Neural crest cell (in vitro differentiated cells): Measurements from ENCODE around the gene MARCHF2. TPM values are rescaled to one million over a fixed set of nuclear protein-coding genes. Genes with fewer than 3 reads are reported as not detected.

Experiments used
- DNase-seq: peaks from one replicate; pipeline ENCODE4 v3.0.0; 2021; ENCODE audit warnings: low read depth, mixed read lengths, low spot score
- H3K27ac Mint-ChIP-seq: one replicate; pipeline ENCODE4 v1.8.0; 2021; ENCODE audit warnings: mild to moderate bottlenecking, mixed read lengths; ENCODE audit not compliant: unreplicated experiment
- H3K27me3 Mint-ChIP-seq: 2 replicates; pipeline ENCODE4 v1.8.0; 2021; ENCODE audit warnings: low read depth, mild to moderate bottlenecking, mixed read lengths
- H3K36me3 Mint-ChIP-seq: 2 replicates; pipeline ENCODE4 v1.8.0; 2021; ENCODE audit warnings: low read depth, mild to moderate bottlenecking, mixed read lengths
- H3K4me1 Mint-ChIP-seq: 2 replicates; pipeline ENCODE4 v1.8.0; 2021; ENCODE audit warnings: mixed read lengths
- H3K4me3 Mint-ChIP-seq: one replicate; pipeline ENCODE4 v1.8.0; 2021; ENCODE audit warnings: mild to moderate bottlenecking, mixed read lengths
- H3K9me3 Mint-ChIP-seq: 2 replicates; pipeline ENCODE4 v1.8.0; 2021; ENCODE audit warnings: mixed read lengths
- CTCF ChIP-seq: fragments of 200-600 bp; sonication (generic); conservative IDR thresholded peaks from 2 replicates; pipeline ENCODE4 v1.5.0; 2021; ENCODE audit warnings: antibody characterized with exemption, mild to moderate bottlenecking
- total RNA-seq: library from RNA; stranded (reverse); gene quantifications from 2 replicates; pipeline ENCODE4 v1.2.1, GENCODE V29; 2021

The MARCHF2 gene
- total RNA-seq, 1 donor from 2014 or later: 13.6 TPM

- peaks cover 8% of the 10 kb centered on the region for H3K9me3 Mint-ChIP-seq
- peaks cover 12% of the 10 kb centered on the region for H3K36me3 Mint-ChIP-seq
- H3K27ac Mint-ChIP-seq: no peak overlapping the region
- no peaks in the 10 kb centered on the region for H3K27me3 Mint-ChIP-seq
- H3K4me1 Mint-ChIP-seq: peaks cover 30% of the 10 kb centered on the region
- TF ChIP-seq CTCF: no peak
- peak overlapping the region; percentile 93 for H3K4me3 Mint-ChIP-seq
- DNase-seq: peak; percentile 96
These were observed 22.5 kb upstream of the MARCHF2 start for GRCh38 chr19:8390617-8390981.

- Mint-ChIP-seq H3K4me1 (peaks cover 30% of the 10 kb centered on the region), H3K27ac (peak overlapping the region; percentile 50), H3K27me3 (no peaks in the 10 kb centered on the region), H3K4me3 (peak overlapping the region; percentile 93), H3K36me3 (peaks cover 11% of the 10 kb centered on the region), H3K9me3 (peaks cover 8% of the 10 kb centered on the region)
- no peak for TF ChIP-seq CTCF
- DNase-seq: no peak
These were observed 21.7 kb upstream of the MARCHF2 start for GRCh38 chr19:8391198-8392016.

GRCh38 chr19:8392017-8392591, 21.0 kb upstream of the MARCHF2 start:
- H3K4me1 Mint-ChIP-seq: peaks cover 34% of the 10 kb centered on the region
- DNase-seq: no peak
- no peak overlapping the region for H3K27ac Mint-ChIP-seq
- H3K9me3 Mint-ChIP-seq: peaks cover 5% of the 10 kb centered on the region
- H3K36me3 Mint-ChIP-seq: peaks cover 5% of the 10 kb centered on the region
- H3K27me3 Mint-ChIP-seq: no peaks in the 10 kb centered on the region
- peak overlapping the region; percentile 65 for H3K4me3 Mint-ChIP-seq
- no peak for TF ChIP-seq CTCF

GRCh38 chr19:8393192-8393870, 19.8 kb upstream of the MARCHF2 start:
- peaks cover 5% of the 10 kb centered on the region for H3K36me3 Mint-ChIP-seq
- H3K27me3 Mint-ChIP-seq: no peaks in the 10 kb centered on the region
- no peak for TF ChIP-seq CTCF
- H3K4me1 Mint-ChIP-seq: peaks cover 35% of the 10 kb centered on the region
- no peak for DNase-seq
- H3K27ac Mint-ChIP-seq: no peak overlapping the region
- H3K9me3 Mint-ChIP-seq: peaks cover 5% of the 10 kb centered on the region
- H3K4me3 Mint-ChIP-seq: peak overlapping the region; percentile 73

- peak overlapping the region; percentile 12 for H3K27ac Mint-ChIP-seq
- H3K36me3 Mint-ChIP-seq: peaks cover 5% of the 10 kb centered on the region
- peak overlapping the region; percentile 62 for H3K4me3 Mint-ChIP-seq
- no peak for DNase-seq
- TF ChIP-seq CTCF: no peak
- peaks cover 35% of the 10 kb centered on the region for H3K4me1 Mint-ChIP-seq
- H3K27me3 Mint-ChIP-seq: no peaks in the 10 kb centered on the region
- peaks cover 5% of the 10 kb centered on the region for H3K9me3 Mint-ChIP-seq
These were observed 19.2 kb upstream of the MARCHF2 start for GRCh38 chr19:8393871-8394250.
